Tongue (tissue), 2 donors: Measurements from ENCODE around the gene TMEM132E. TPM values are rescaled to one million over a fixed set of nuclear protein-coding genes. Genes with fewer than 3 reads are reported as not detected.

Source experiments
- DNase-seq: peaks from one replicate; pipeline ENCODE4 v3.0.0-alpha.2; 2015
- total RNA-seq: library from RNA; depleted of rRNA; stranded (reverse); fragments of >200 nt; gene quantifications from one replicate; pipeline ENCODE4 v1.2.3, GENCODE V29; 2014

TMEM132E gene
- total RNA-seq, 1 donor from 2014 or later: 0.82 TPM

- no peak for DNase-seq
Measured at GRCh38 chr17:34665819-34666763, 86.7 kb downstream of the TMEM132E start.

GRCh38 chr17:34667656-34668055, 88.3 kb downstream of the TMEM132E start:
- DNase-seq: no peak

DNA sequence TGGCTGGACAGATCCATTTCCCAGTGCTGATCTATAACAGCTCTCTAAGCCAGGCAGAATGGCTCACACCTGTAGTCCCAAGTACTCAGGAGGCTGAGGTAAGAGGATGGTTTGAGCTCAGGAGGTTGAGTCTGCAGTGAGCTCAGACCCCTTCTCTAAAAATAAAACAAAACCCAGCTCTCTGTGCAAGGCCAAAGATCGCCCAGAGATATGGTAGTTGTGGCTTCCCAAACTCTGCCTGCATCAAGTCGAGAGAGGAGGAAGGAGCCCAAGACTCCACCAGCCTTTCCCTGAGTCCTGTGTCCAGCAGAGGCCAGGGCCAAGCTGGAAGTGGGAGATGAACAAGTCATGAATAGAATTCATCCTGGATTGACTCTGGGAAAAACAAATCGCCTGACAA, 88.8 kb downstream of the TMEM132E start:
- DNase-seq: no peak

DNA sequence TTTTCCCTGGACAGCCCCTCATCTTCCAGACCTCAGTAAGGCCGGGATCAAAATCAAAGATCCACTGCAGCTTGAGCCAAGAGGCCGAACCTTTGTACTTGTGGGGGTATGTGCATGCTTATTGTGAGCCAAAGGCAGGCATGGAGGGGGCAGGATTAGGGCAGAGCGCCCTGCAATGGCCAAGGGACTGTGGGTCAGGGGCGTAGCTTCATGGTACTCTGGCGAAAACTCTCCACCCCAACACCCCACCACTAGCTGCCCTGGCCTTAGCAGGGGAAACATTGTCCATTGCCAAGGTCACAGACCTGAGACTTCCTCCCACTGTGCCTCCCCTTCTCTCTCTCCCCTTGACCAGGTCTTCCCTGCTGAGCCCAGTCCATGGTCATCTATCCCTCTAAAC, 90.1 kb downstream of the TMEM132E start:
- no peak for DNase-seq

DNA sequence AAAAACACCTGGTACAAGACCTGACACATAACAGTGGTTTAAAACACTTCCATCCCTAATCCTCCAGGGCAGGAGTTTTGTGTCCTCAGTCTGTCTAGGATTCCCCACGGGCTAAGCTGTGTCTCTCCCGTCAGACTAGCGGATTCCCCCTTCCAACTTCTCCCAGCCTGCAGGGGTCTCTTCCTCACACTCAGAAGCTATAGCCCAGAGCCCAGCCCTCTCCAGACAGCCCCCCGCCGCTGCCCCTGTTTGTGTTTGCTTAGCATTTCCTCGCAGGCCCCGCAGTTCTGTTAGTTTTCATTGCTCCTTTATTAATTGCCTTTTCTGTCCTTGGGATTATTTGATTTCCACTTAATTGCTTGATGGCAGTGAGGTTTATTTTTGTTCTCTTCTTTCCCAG, 91.2 kb downstream of the TMEM132E start:
- no peak for DNase-seq

- DNase-seq: no peak
Measured at GRCh38 chr17:34671191-34671590, 91.8 kb downstream of the TMEM132E start.

DNA sequence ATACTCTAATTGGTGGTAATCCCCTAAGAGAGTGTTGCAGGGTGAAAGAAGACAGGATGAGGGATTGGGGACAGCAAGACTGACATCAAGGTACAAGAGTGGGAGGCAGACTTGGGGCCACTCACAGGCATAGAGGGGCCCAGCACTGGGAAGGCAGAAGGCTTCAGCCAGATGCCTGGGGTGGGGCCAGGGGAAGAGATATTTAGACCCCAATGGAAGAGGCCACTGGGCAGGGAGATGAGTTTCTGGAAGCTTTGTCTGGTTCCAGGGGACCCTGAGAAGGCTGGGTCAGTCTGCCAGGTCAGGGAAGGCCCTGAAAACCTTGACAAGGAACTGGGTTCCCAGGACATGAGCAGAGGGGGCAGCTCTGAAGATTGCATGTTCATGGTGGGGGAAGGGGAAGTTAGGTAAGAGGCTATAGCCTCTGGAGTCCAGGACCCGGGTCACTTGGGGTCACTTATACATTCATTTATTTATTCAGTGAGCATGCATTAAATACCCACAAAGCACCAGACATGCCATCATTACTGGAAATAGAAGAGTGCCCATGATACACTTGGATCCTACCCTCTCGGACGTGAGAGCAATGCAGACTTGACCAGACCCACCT, 92.9 kb downstream of the TMEM132E start:
- DNase-seq: no peak

GRCh38 chr17:34673516-34673915, 94.1 kb downstream of the TMEM132E start:
- DNase-seq: no peak

- no peak for DNase-seq
Measured at GRCh38 chr17:34673995-34674890, 94.9 kb downstream of the TMEM132E start.

DNA sequence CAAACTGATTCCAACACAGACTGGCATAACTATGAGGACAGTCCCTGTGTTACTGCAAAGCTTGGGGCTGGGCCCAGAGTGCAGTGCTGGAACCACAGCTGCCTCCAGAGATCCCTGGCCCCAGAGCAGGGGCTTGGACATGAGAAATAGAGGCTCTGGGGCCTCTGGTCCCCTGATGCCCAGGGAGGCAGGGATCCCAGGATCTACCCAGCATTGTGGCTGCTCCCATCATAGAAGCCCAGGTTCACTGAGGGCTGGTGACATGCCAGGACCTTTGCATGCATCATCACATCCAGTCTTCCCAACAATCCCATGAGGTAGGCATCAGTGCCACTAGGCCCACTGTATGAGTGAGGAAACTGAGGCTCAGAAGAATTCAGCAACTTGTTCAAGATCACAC, 95.8 kb downstream of the TMEM132E start:
- no peak for DNase-seq

DNA sequence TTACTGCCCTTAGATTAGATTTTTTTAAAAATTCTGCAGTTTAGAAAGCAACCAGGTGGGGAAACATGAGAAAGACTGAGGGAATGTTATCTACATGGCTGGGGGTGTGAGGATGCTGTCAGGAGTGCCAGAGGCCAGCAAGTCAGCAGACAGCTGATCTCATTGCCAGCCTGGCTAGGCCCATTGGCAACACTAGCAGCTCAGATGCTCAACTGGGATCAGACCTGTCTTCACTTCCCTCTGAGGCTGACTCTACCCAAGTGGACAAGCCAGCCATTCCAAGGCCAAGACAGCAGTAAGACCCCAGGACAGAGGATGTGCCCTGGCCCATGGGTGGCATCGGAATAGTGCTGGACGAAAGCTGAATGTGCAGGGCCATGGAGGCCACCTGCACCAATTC, 96.2 kb downstream of the TMEM132E start:
- DNase-seq: no peak

DNA sequence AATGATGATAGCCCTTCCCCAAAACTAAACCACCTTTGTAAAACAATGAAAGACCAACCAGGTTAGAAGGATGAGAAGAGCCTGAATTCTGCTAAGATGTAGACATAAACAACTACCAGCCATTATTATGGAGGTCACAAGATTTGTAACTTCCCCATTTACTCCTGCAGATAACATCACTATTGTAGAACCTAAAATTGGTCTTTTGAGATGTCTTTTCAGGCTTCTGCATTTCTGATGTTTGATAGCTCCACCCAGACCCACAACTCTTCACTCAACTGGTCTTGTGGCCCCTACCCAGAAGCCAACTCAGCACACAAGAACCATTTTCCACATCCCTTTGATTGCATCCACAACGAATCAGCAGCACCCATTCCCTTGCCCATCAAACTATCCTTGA, 100.8 kb downstream of the TMEM132E start:
- no peak for DNase-seq

- DNase-seq: no peak
Measured at GRCh38 chr17:34682305-34682704, 102.9 kb downstream of the TMEM132E start.

DNA sequence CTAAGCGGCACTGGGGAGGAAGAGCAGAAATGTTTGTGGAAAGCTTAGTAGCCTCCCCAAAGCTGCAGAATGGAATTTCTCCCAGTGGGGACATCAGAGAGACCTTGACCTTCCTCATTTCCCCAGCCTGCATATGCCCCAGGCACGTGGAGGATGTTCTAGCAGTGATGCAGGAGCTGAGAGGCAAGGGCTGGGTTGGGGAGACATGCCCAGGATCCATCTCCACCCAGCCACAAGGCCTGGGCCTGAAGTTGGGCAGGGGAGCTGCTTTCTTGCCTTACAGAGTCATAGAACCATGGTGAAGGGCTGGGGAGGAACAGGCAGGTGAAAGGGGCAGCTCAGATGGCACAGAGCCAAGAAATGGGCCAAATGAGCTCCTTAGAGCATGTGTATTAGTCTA, 104.0 kb downstream of the TMEM132E start:
- DNase-seq: no peak

Other genes with a start within 250 kb of the TMEM132E start
- gene CCL13, start 223.1 kb upstream of the TMEM132E start, total RNA-seq: not detected
- gene CCL1, start 216.3 kb upstream of the TMEM132E start, total RNA-seq: not detected